Measurements from ENCODE around the gene GUCY1A1. TPM values are rescaled to one million over a fixed set of nuclear protein-coding genes. Genes with fewer than 3 reads are reported as not detected.

The GUCY1A1 gene
- total RNA-seq, 3 donors from 2014 or later: 7.4 to 213 (median 18.8) TPM

- DNase-seq (no peak), ATAC-seq (no peak)
- H3K9me3 ChIP-seq: no peaks in the 10 kb centered on the region
- TF ChIP-seq CTCF (IDR thresholded peaks at IDR 0.05): no peak
- no peak overlapping the region for H3K4me3 ChIP-seq
- intact Hi-C loops (cut with DNase I, micrococcal nuclease): no loop called here
- no peaks in the 10 kb centered on the region for H3K4me1 ChIP-seq (ENCODE audit: low read depth)
- H3K36me3 ChIP-seq (ENCODE audit: low read depth): no peaks in the 10 kb centered on the region
These were observed 44.9 kb downstream of the GUCY1A1 start for GRCh38 chr4:155711556-155711955.

- no peak overlapping the region for H3K4me3 ChIP-seq
- no peak for ATAC-seq
- no peaks in the 10 kb centered on the region for H3K4me1 ChIP-seq (ENCODE audit: low read depth)
- no peaks in the 10 kb centered on the region for H3K36me3 ChIP-seq (ENCODE audit: low read depth)
- H3K9me3 ChIP-seq: no peaks in the 10 kb centered on the region
- DNase-seq: no peak
- no peak for TF ChIP-seq CTCF (IDR thresholded peaks at IDR 0.05)
- intact Hi-C loops (cut with DNase I, micrococcal nuclease): no loop called here
These were observed 46.2 kb downstream of the GUCY1A1 start for GRCh38 chr4:155712846-155713245.

GRCh38 chr4:155713911-155714310 lies 47.3 kb downstream of the GUCY1A1 start:
- intact Hi-C loops (cut with DNase I, micrococcal nuclease): no loop called here
- Histone ChIP-seq H3K4me3 (no peak overlapping the region), H3K36me3 (ENCODE audit: low read depth) (no peaks in the 10 kb centered on the region), H3K9me3 (no peaks in the 10 kb centered on the region), H3K4me1 (ENCODE audit: low read depth) (no peaks in the 10 kb centered on the region)
- TF ChIP-seq CTCF (IDR thresholded peaks at IDR 0.05): no peak
- no peak for DNase-seq
- ATAC-seq: no peak

GRCh38 chr4:155722336-155722735 lies 55.7 kb downstream of the GUCY1A1 start:
- H3K9me3 ChIP-seq: no peaks in the 10 kb centered on the region
- no peak overlapping the region for H3K4me3 ChIP-seq
- no peaks in the 10 kb centered on the region for H3K36me3 ChIP-seq (ENCODE audit: low read depth)
- intact Hi-C loops (cut with DNase I, micrococcal nuclease): no loop called here
- ATAC-seq (no peak), DNase-seq (no peak)
- H3K4me1 ChIP-seq (ENCODE audit: low read depth): no peaks in the 10 kb centered on the region
- TF ChIP-seq CTCF (IDR thresholded peaks at IDR 0.05): no peak

GRCh38 chr4:155722816-155723499 lies 56.3 kb downstream of the GUCY1A1 start:
- H3K9me3 ChIP-seq: no peaks in the 10 kb centered on the region
- ATAC-seq (no peak), DNase-seq (no peak)
- intact Hi-C loops (cut with DNase I, micrococcal nuclease): no loop called here
- no peak overlapping the region for H3K4me3 ChIP-seq
- no peaks in the 10 kb centered on the region for H3K36me3 ChIP-seq (ENCODE audit: low read depth)
- no peak for TF ChIP-seq CTCF (IDR thresholded peaks at IDR 0.05)
- H3K4me1 ChIP-seq (ENCODE audit: low read depth): no peaks in the 10 kb centered on the region

- intact Hi-C loops (cut with DNase I, micrococcal nuclease): no loop called here
- no peak for DNase-seq
- H3K36me3 ChIP-seq (ENCODE audit: low read depth): no peaks in the 10 kb centered on the region
- no peaks in the 10 kb centered on the region for H3K4me1 ChIP-seq (ENCODE audit: low read depth)
- TF ChIP-seq CTCF (IDR thresholded peaks at IDR 0.05): no peak
- no peak for ATAC-seq
- H3K4me3 ChIP-seq: no peak overlapping the region
- no peaks in the 10 kb centered on the region for H3K9me3 ChIP-seq
These were observed 58.1 kb downstream of the GUCY1A1 start for GRCh38 chr4:155724731-155725130.

Measured in mucosa of descending colon (tissue), 3 donors.